Sigmoid colon (tissue), 7 donors: ENCODE data around the gene FLNA. TPM values are rescaled to one million over a fixed set of nuclear protein-coding genes. Genes with fewer than 3 reads are reported as not detected.

Experiments
- DNase-seq: peaks from one replicate; pipeline ENCODE4 v3.0.0-alpha.2; 2019
- H3K27ac ChIP-seq, 4 donors: fragments of 200-600 bp; sonication (generic); one replicate each; pipeline ENCODE4 v1.5.1; 2016 to 2019; ENCODE audit warnings: mild to moderate bottlenecking in 1 of 4
- H3K27me3 ChIP-seq, 3 donors: fragments of 200-600 bp; sonication (generic); one replicate each; pipeline ENCODE4 v1.5.1; 2019; ENCODE audit warnings: mild to moderate bottlenecking in 1 of 3
- H3K36me3 ChIP-seq, 4 donors: fragments of 200-600 bp; sonication (generic); one replicate each; pipeline ENCODE4 v1.5.1; 2016 to 2019
- H3K4me1 ChIP-seq, 4 donors: fragments of 200-600 bp; sonication (generic); one replicate each; pipeline ENCODE4 v1.5.1; 2017 to 2019
- H3K4me3 ChIP-seq, 4 donors: fragments of 200-600 bp; sonication (generic); one replicate each; pipeline ENCODE4 v1.5.1; 2017 to 2019; ENCODE audit warnings: mild to moderate bottlenecking in 2 of 4, moderate library complexity in 1 of 4
- H3K9me3 ChIP-seq, 4 donors: fragments of 200-600 bp in 3 of 4; sonication (generic) in 3 of 4; one replicate each; pipeline versions ENCODE4 v1.5.1 to v1.6.1; 2013 to 2019
- EP300 ChIP-seq, 4 donors: sonication (generic); formaldehyde crosslinking; IDR thresholded peaks; one replicate each; pipeline ENCODE4 v1.6.1; 2017; ENCODE audit warnings: antibody characterized with exemption in 4 of 4
- POLR2A ChIP-seq, 2 donors: fragments of 450-650 bp; IDR thresholded peaks; one replicate each; pipeline ENCODE4 v1.6.1; 2016; ENCODE audit warnings: antibody characterized with exemption in 2 of 2, mild to moderate bottlenecking in 2 of 2, moderate library complexity in 2 of 2
- POLR2AphosphoS5 ChIP-seq, 4 donors: sonication (generic); formaldehyde crosslinking; IDR thresholded peaks; one replicate each; pipeline ENCODE4 v1.6.1; 2017; ENCODE audit warnings: antibody characterized with exemption in 4 of 4
- WGBS, 2 donors: extraction: QIAGEN DNeasy Blood & Tissue Kit; methylation state at CpG; one replicate each; pipeline ENCODE4 v1.1.7; 2013; 5-methylcytosine and 5-hydroxymethylcytosine counted together
- intact Hi-C: fragments of 100-400 bp; cut with DNase I; formaldehyde crosslinking; loops from one replicate; pipeline ENCODE4 v1.15.1; 2023
- polyA plus RNA-seq, 3 donors: library from polyadenylated mRNA; stranded (reverse); fragments of 200-250 nt; gene quantifications; one replicate each; pipeline ENCODE4 v1.2.3, GENCODE V29; 2013
- total RNA-seq, 4 donors: library from RNA; depleted of rRNA; stranded (reverse); fragments of >200 nt; gene quantifications; one replicate each; pipeline ENCODE4 v1.1.0, GENCODE V29; 2016
- TF ChIP-seq, protein P1 (sequence below), 4 experiments: fragments of 450-650 bp in 3 of 4; fragments of 200-600 bp in 1 of 4; IDR thresholded peaks; one replicate each; pipeline ENCODE4 v1.5.1; 2016 to 2019; ENCODE audit warnings: antibody characterized with exemption in 4 of 4, mild to moderate bottlenecking in 3 of 4, moderate library complexity in 2 of 4
- donor health status: healthy with polysubstance abuse.
- donor health status: Bipolar disorder and iron deficiency.
- donor health status: healthy.

FLNA gene
- total and polyA plus RNA-seq, 7 donors, result 27.0 to 9,435 (median 2,494) TPM

DNA sequence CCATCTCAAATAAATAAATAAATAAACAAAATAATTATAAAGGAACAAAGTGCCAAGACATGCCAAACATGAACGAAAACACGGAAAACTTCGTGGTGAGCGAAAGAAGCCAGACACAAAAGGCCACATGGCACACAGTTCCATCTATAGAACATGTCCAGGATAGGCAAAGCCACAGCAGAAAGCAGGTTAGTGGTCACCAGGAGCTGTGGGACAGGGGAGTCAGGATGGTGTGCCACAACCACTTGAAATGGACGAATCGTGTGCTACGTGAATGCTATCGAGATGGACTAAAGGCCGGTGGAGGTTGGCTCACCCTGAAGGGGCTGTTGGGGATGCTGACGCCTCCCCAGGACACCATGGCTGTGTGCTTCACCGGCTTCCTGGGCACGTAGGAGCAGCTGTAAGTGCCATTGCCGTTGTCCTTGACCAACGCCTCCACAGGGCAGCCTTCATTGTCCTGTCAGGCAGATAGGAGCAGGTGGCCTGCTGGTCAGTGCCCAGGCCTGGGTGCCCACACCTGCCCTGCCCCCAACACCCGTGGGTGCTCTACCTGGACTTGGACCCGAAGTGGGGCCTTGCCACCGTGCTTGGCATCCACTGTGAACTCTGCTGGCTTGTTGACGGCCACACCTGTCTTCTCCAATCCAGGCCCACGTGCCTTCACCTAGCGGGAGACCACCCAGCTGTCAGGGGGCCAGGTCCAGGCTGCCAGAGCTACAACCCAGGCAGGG, 10.6 kb downstream of the FLNA start:
- Histone ChIP-seq H3K27ac (peak overlapping the region; percentile 98 to 99 (median 98)), H3K27me3 (no peaks in the 10 kb centered on the region), H3K4me1 (peaks cover 0 to 86% (median 52%) of the 10 kb centered on the region in 4 donors), H3K9me3 (no peaks in the 10 kb centered on the region), H3K4me3 (no peak overlapping the region), H3K36me3 (peaks cover 51 to 94% (median 82%) of the 10 kb centered on the region in 4 donors)
- DNase-seq, result no peak
- TF ChIP-seq POLR2A (IDR thresholded peaks at IDR 0.05), result no peak
- peak; percentile 9 to 66 (median 38) for TF ChIP-seq POLR2AphosphoS5 (IDR thresholded peaks at IDR 0.05)
- TF ChIP-seq, protein P1, sequence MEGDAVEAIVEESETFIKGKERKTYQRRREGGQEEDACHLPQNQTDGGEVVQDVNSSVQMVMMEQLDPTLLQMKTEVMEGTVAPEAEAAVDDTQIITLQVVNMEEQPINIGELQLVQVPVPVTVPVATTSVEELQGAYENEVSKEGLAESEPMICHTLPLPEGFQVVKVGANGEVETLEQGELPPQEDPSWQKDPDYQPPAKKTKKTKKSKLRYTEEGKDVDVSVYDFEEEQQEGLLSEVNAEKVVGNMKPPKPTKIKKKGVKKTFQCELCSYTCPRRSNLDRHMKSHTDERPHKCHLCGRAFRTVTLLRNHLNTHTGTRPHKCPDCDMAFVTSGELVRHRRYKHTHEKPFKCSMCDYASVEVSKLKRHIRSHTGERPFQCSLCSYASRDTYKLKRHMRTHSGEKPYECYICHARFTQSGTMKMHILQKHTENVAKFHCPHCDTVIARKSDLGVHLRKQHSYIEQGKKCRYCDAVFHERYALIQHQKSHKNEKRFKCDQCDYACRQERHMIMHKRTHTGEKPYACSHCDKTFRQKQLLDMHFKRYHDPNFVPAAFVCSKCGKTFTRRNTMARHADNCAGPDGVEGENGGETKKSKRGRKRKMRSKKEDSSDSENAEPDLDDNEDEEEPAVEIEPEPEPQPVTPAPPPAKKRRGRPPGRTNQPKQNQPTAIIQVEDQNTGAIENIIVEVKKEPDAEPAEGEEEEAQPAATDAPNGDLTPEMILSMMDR (IDR thresholded peaks at IDR 0.05), result no peak
- no peak for TF ChIP-seq EP300 (IDR thresholded peaks at IDR 0.05)
- 84 to 88% methylated on average over 20 of the region's 20 CpGs for WGBS, 2 donors
- intact Hi-C loops, result no loop called here

DNA sequence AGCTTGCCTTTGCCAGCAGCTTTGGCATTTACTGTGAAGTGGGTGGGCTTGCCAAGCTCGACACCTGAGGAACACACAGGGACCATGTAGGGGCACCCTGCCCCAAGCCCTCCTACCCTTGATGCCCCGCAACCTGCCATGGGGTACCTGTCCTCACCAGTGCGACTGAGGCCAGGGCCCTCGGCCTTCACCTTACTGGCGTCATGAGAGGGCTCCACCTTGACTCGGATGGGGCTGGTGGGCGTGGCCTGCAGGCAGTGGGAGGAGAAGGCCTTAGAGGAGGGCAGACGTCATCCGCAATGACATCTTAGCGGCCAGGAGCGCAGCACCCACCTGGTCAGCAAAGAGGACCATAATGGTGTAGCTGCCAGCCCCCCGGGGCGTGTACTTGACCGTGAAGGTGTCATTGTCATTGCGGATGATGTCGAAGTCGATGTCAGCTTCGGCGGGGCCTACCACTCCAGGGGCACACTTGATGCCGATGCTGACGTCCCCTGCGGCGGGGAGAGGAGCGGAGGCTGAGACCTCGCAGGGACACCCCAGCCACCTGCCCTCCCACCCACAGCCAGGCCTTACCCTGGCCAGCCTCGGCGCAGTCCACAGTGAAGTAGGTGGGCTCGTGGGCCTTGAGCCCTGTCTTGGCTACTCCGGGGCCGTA, 12.2 kb downstream of the FLNA start:
- Histone ChIP-seq H3K27ac (peak overlapping the region; percentile 67 to 99 (median 98)), H3K4me3 (no peak overlapping the region), H3K36me3 (peaks cover 58 to 94% (median 87%) of the 10 kb centered on the region in 4 donors), H3K27me3 (no peaks in the 10 kb centered on the region), H3K9me3 (no peaks in the 10 kb centered on the region), H3K4me1 (peaks cover 0 to 78% (median 41%) of the 10 kb centered on the region in 4 donors)
- no peak for TF ChIP-seq POLR2A (IDR thresholded peaks at IDR 0.05)
- TF ChIP-seq EP300 (IDR thresholded peaks at IDR 0.05), result no peak
- TF ChIP-seq POLR2AphosphoS5 (IDR thresholded peaks at IDR 0.05), result peak in 3 of 4 donors; percentile 34 to 76 (median 74)
- TF ChIP-seq, protein P1 (IDR thresholded peaks at IDR 0.05), result no peak
- no peak for DNase-seq
- intact Hi-C loops, result no loop called here
- WGBS, 2 donors, result 93% methylated on average over 30 of the region's 30 CpGs

DNA sequence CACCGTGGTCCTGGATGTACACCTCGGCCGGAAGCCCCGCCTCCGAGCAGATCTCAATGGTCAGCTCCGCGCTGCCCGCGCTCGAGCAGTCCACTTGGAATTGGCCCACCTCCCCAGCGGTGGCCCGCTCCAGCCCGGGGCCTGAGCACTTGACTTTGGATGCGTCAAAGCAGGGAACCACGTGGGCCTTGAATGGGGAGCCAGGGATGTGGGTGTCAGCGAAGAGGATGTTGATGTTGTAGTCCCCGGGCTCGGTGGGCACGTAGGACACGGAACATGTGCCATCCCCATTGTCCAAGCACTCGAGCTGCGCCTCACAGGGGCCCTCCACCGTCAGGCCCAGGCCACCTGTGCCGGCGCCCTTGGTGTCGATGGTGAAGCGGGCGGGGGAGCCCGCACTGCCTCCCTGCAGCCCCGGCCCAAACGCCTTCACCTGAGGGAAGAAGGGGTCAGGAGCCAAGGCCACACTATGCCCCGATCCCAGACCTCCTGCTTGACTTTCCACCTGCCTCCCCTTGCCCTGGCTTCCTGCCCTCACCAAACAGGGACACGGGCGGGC, 14.2 kb downstream of the FLNA start:
- intact Hi-C loops, result no loop called here
- Histone ChIP-seq H3K4me1 (peaks cover 0 to 64% (median 26%) of the 10 kb centered on the region in 4 donors), H3K4me3 (no peak overlapping the region), H3K9me3 (no peaks in the 10 kb centered on the region), H3K27me3 (no peaks in the 10 kb centered on the region), H3K36me3 (peaks cover 54 to 92% (median 78%) of the 10 kb centered on the region in 4 donors), H3K27ac (peak overlapping the region; percentile 67 to 99 (median 98))
- 85 to 88% methylated on average over 34 of the region's 34 CpGs for WGBS, 2 donors
- peak in 3 of 4 donors; percentile 3 to 48 (median 5) for TF ChIP-seq POLR2AphosphoS5 (IDR thresholded peaks at IDR 0.05)
- TF ChIP-seq EP300 (IDR thresholded peaks at IDR 0.05), result no peak
- no peak for DNase-seq

GRCh38 chrX:154359362-154360154, 14.9 kb downstream of the FLNA start:
- Histone ChIP-seq H3K4me1 (peaks cover 0 to 59% (median 23%) of the 10 kb centered on the region in 4 donors), H3K27me3 (no peaks in the 10 kb centered on the region), H3K27ac (peak overlapping the region; percentile 67 to 99 (median 98)), H3K4me3 (no peak overlapping the region), H3K9me3 (no peaks in the 10 kb centered on the region), H3K36me3 (peaks cover 55 to 92% (median 81%) of the 10 kb centered on the region in 4 donors)
- 93 to 95% methylated on average over 41 of the region's 41 CpGs for WGBS, 2 donors
- intact Hi-C loops, result no loop called here
- TF ChIP-seq EP300 (IDR thresholded peaks at IDR 0.05) (no peak), POLR2AphosphoS5 (IDR thresholded peaks at IDR 0.05) (peak in 3 of 4 donors; percentile 4 to 68 (median 62))
- no peak for DNase-seq

DNA sequence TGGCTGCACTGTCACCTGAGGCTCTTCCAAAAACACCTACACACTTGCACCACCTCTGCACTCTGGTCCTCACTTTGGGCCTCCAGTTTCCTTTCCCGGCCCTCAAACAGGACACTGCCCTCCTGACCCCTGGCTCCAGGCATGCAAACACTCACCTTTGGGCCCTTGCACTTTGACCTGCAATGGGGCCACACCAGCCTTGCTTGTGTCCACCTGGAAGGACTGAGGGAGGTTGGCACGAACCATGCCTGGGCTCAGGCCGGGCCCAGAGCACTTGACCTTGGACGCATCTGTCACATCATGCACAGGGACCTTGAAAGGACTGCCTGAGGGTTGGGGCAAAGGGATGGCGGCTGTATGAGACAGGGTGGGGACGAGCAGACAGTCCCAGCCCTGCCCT, 15.6 kb downstream of the FLNA start:
- Histone ChIP-seq H3K4me3 (no peak overlapping the region), H3K27ac (peak overlapping the region; percentile 67 to 99 (median 98)), H3K36me3 (peaks cover 62 to 92% (median 80%) of the 10 kb centered on the region in 4 donors), H3K27me3 (no peaks in the 10 kb centered on the region), H3K4me1 (peaks cover 0 to 52% (median 20%) of the 10 kb centered on the region in 4 donors), H3K9me3 (no peaks in the 10 kb centered on the region)
- intact Hi-C loops, result no loop called here
- TF ChIP-seq POLR2AphosphoS5 (IDR thresholded peaks at IDR 0.05), result peak in 2 of 4 donors; percentile 35 to 39
- no peak for TF ChIP-seq POLR2A (IDR thresholded peaks at IDR 0.05)
- 85 to 90% methylated on average over 6 of the region's 6 CpGs for WGBS, 2 donors
- no peak for DNase-seq
